Uterus (tissue), 4 donors: ENCODE measurements around the gene SMIM38. TPM values are rescaled to one million over a fixed set of nuclear protein-coding genes. Genes with fewer than 3 reads are reported as not detected.

ENCODE experiments used
- DNase-seq, 2 donors: peaks; one replicate each; pipeline ENCODE4 v3.0.0-alpha.2; 2019 to 2020
- H3K27ac ChIP-seq, 2 donors: fragments of 200-600 bp; sonication (generic); 1 replicate in 1 of 2; 2 replicates in 1 of 2; pipeline ENCODE4 v1.5.1; 2016 to 2018
- H3K27me3 ChIP-seq, 2 donors: fragments of 200-600 bp; sonication (generic); one replicate each; pipeline ENCODE4 v1.5.1; 2018 to 2019; ENCODE audit warnings: control low read depth in 1 of 2
- H3K36me3 ChIP-seq, 2 donors: fragments of 200-600 bp; sonication (generic); one replicate each; pipeline ENCODE4 v1.5.1; 2019; ENCODE audit warnings: control low read depth in 1 of 2
- H3K4me1 ChIP-seq, 2 donors: fragments of 200-600 bp; sonication (generic); one replicate each; pipeline ENCODE4 v1.5.1; 2018 to 2019; ENCODE audit warnings: control low read depth in 1 of 2
- H3K4me3 ChIP-seq, 2 donors: fragments of 200-600 bp; sonication (generic); 1 replicate in 1 of 2; 2 replicates in 1 of 2; pipeline ENCODE4 v1.5.1; 2018 to 2019; ENCODE audit warnings: mild to moderate bottlenecking in 1 of 2
- H3K9me3 ChIP-seq, 2 donors: fragments of 200-600 bp; sonication (generic); one replicate each; pipeline ENCODE4 v1.5.1; 2019; ENCODE audit warnings: control low read depth in 1 of 2
- CTCF ChIP-seq, 4 experiments: fragments of 200-600 bp in 2 of 4; fragments of 450-650 bp in 2 of 4; sonication (generic) in 2 of 4; IDR thresholded peaks; one replicate each; pipeline ENCODE4 v1.5.1; 2016 to 2019; ENCODE audit warnings: antibody characterized with exemption in 4 of 4, mild to moderate bottlenecking in 2 of 4, moderate library complexity in 1 of 4
- POLR2A ChIP-seq, 2 donors: fragments of 450-650 bp; IDR thresholded peaks; one replicate each; pipeline ENCODE4 v1.6.1; 2016; ENCODE audit warnings: antibody characterized with exemption in 2 of 2, mild to moderate bottlenecking in 1 of 2, moderate library complexity in 1 of 2
- intact Hi-C: fragments of 100-400 bp; cut with DNase I; formaldehyde crosslinking; loops from one replicate; pipeline ENCODE4 v1.15.1; 2023; ENCODE audit warnings: low total_unique reads
- total RNA-seq, 4 donors: library from RNA; depleted of rRNA in 3 of 4; stranded (reverse); fragments of >200 nt in 3 of 4; gene quantifications; one replicate each; pipeline versions ENCODE4 v1.1.0 to v1.2.4, GENCODE V29; 2014 to 2023
- donor health status: DM: yes; HTN: yes; CAD: no.

SMIM38 gene
- total RNA-seq, 4 donors from 2014 or later, result 0.29 to 7.5 (median 1.7) TPM

GRCh38 chr11:69174841-69175240 is 19.1 kb downstream of the SMIM38 start:
- no peaks in the 10 kb centered on the region for H3K9me3 ChIP-seq
- H3K27ac ChIP-seq, result no peak overlapping the region
- H3K4me3 ChIP-seq, result no peak overlapping the region
- intact Hi-C loops, result no loop called here
- no peaks in the 10 kb centered on the region for H3K27me3 ChIP-seq
- no peaks in the 10 kb centered on the region for H3K4me1 ChIP-seq
- H3K36me3 ChIP-seq, result no peaks in the 10 kb centered on the region
- DNase-seq, result no peak
- TF ChIP-seq POLR2A (IDR thresholded peaks at IDR 0.05) (no peak), CTCF (IDR thresholded peaks at IDR 0.05) (no peak)

GRCh38 chr11:69178819-69179482 is 23.2 kb downstream of the SMIM38 start:
- intact Hi-C loops, result no loop called here
- Histone ChIP-seq H3K4me1 (no peaks in the 10 kb centered on the region), H3K9me3 (no peaks in the 10 kb centered on the region), H3K4me3 (no peak overlapping the region), H3K27ac (no peak overlapping the region), H3K27me3 (no peaks in the 10 kb centered on the region), H3K36me3 (no peaks in the 10 kb centered on the region)
- TF ChIP-seq CTCF (IDR thresholded peaks at IDR 0.05), result no peak
- DNase-seq, result no peak

- no peaks in the 10 kb centered on the region for H3K27me3 ChIP-seq
- H3K4me3 ChIP-seq, result no peak overlapping the region
- H3K27ac ChIP-seq, result no peak overlapping the region
- intact Hi-C loops, result no loop called here
- TF ChIP-seq CTCF (IDR thresholded peaks at IDR 0.05) (no peak), POLR2A (IDR thresholded peaks at IDR 0.05) (no peak)
- DNase-seq, result no peak
- no peaks in the 10 kb centered on the region for H3K36me3 ChIP-seq
- no peaks in the 10 kb centered on the region for H3K4me1 ChIP-seq
- no peaks in the 10 kb centered on the region for H3K9me3 ChIP-seq
These were observed 24.5 kb downstream of the SMIM38 start for GRCh38 chr11:69180226-69180625.

GRCh38 chr11:69180726-69181125 is 25.0 kb downstream of the SMIM38 start:
- no peaks in the 10 kb centered on the region for H3K4me1 ChIP-seq
- H3K36me3 ChIP-seq, result no peaks in the 10 kb centered on the region
- intact Hi-C loops, result no loop called here
- H3K27ac ChIP-seq, result no peak overlapping the region
- H3K27me3 ChIP-seq, result no peaks in the 10 kb centered on the region
- no peak for DNase-seq
- no peak overlapping the region for H3K4me3 ChIP-seq
- TF ChIP-seq POLR2A (IDR thresholded peaks at IDR 0.05), result no peak
- TF ChIP-seq CTCF (IDR thresholded peaks at IDR 0.05), result no peak
- H3K9me3 ChIP-seq, result no peaks in the 10 kb centered on the region

- no peak for DNase-seq
- TF ChIP-seq POLR2A (IDR thresholded peaks at IDR 0.05) (no peak), CTCF (IDR thresholded peaks at IDR 0.05) (no peak)
- Histone ChIP-seq H3K27ac (no peak overlapping the region), H3K36me3 (no peaks in the 10 kb centered on the region), H3K9me3 (no peaks in the 10 kb centered on the region), H3K4me3 (no peak overlapping the region), H3K4me1 (no peaks in the 10 kb centered on the region), H3K27me3 (no peaks in the 10 kb centered on the region)
- intact Hi-C loops, result no loop called here
These were observed 27.9 kb downstream of the SMIM38 start for GRCh38 chr11:69183613-69184012.
